Endothelial cell (in vitro differentiated cells): Measurements from ENCODE around the gene NT5C2. TPM values are rescaled to one million over a fixed set of nuclear protein-coding genes. Genes with fewer than 3 reads are reported as not detected.
"Not testable (repeated sequence)": the region's sequence is repeated elsewhere in the genome, so short reads cannot be mapped to it uniquely, and the experiment has no call there.

Experiments used
- DNase-seq: peaks from one replicate; pipeline ENCODE4 v3.0.0; 2021; ENCODE audit warnings: low spot score
- H3K27ac Mint-ChIP-seq: one replicate; pipeline ENCODE4 v1.8.0; 2021; ENCODE audit warnings: mixed read lengths, inconsistent platforms; ENCODE audit not compliant: unreplicated experiment
- H3K27me3 Mint-ChIP-seq: one replicate; pipeline ENCODE4 v1.8.0; 2021; ENCODE audit warnings: mild to moderate bottlenecking, moderate library complexity, mixed read lengths, inconsistent platforms; ENCODE audit not compliant: unreplicated experiment
- H3K36me3 Mint-ChIP-seq: one replicate; pipeline ENCODE4 v1.8.0; 2021; ENCODE audit warnings: mild to moderate bottlenecking, low read depth, mixed read lengths, inconsistent platforms; ENCODE audit not compliant: unreplicated experiment
- H3K4me1 Mint-ChIP-seq: one replicate; pipeline ENCODE4 v1.8.0; 2021; ENCODE audit warnings: mild to moderate bottlenecking, mixed read lengths, inconsistent platforms; ENCODE audit not compliant: unreplicated experiment
- H3K4me3 Mint-ChIP-seq: one replicate; pipeline ENCODE4 v1.8.0; 2021; ENCODE audit warnings: mild to moderate bottlenecking, mixed read lengths, inconsistent platforms; ENCODE audit not compliant: unreplicated experiment
- H3K9me3 Mint-ChIP-seq: one replicate; pipeline ENCODE4 v1.8.0; 2021; ENCODE audit warnings: mixed read lengths, inconsistent platforms; ENCODE audit not compliant: unreplicated experiment
- CTCF ChIP-seq: fragments of 200-600 bp; sonication (generic); IDR thresholded peaks from one replicate; pipeline ENCODE4 v1.5.0; 2021; ENCODE audit warnings: antibody characterized with exemption; ENCODE audit not compliant: unreplicated experiment
- total RNA-seq: library from RNA; stranded (reverse); fragmentation: NEBNext Ultra II Directional; extraction: Animal tissue kit (Norgen Biotek cat#: 25700); gene quantifications from one replicate; pipeline ENCODE4 v1.2.1, GENCODE V29; 2021; ENCODE audit not compliant: unreplicated experiment

Gene NT5C2
- total RNA-seq, 1 donor from 2014 or later, result 88.2 TPM

GRCh38 chr10:103175580-103176285 lies 17.3 kb downstream of the NT5C2 start:
- TF ChIP-seq CTCF, result no peak
- H3K9me3 Mint-ChIP-seq, result no peaks in the 10 kb centered on the region
- no peak for DNase-seq
- peaks cover 12% of the 10 kb centered on the region for H3K4me1 Mint-ChIP-seq
- peaks cover 16% of the 10 kb centered on the region for H3K36me3 Mint-ChIP-seq
- peak overlapping the region; percentile 51 for H3K27ac Mint-ChIP-seq
- H3K4me3 Mint-ChIP-seq, result no peak overlapping the region
- peaks cover 4% of the 10 kb centered on the region for H3K27me3 Mint-ChIP-seq

GRCh38 chr10:103174324-103174723 lies 18.7 kb downstream of the NT5C2 start:
- not testable (repeated sequence) for H3K27me3 Mint-ChIP-seq, H3K27ac Mint-ChIP-seq, H3K9me3 Mint-ChIP-seq, DNase-seq, H3K4me3 Mint-ChIP-seq
- Mint-ChIP-seq H3K36me3 (peaks cover 16% of the 10 kb centered on the region), H3K4me1 (peaks cover 11% of the 10 kb centered on the region)

GRCh38 chr10:103171278-103171677 lies 21.8 kb downstream of the NT5C2 start:
- Mint-ChIP-seq H3K27me3 (peaks cover 4% of the 10 kb centered on the region), H3K4me3 (peak overlapping the region; percentile 16), H3K4me1 (peaks cover 6% of the 10 kb centered on the region), H3K9me3 (no peaks in the 10 kb centered on the region), H3K27ac (peak overlapping the region; percentile 50), H3K36me3 (peaks cover 14% of the 10 kb centered on the region)
- no peak for DNase-seq
- TF ChIP-seq CTCF, result no peak

- H3K36me3 Mint-ChIP-seq, result peaks cover 13% of the 10 kb centered on the region
- no peak for TF ChIP-seq CTCF
- H3K4me1 Mint-ChIP-seq, result peaks cover 3% of the 10 kb centered on the region
- H3K9me3 Mint-ChIP-seq, result no peaks in the 10 kb centered on the region
- H3K4me3 Mint-ChIP-seq, result no peak overlapping the region
- no peak for DNase-seq
- peaks cover 2% of the 10 kb centered on the region for H3K27me3 Mint-ChIP-seq
- H3K27ac Mint-ChIP-seq, result no peak overlapping the region
Measured at GRCh38 chr10:103168438-103168837, 24.6 kb downstream of the NT5C2 start.

GRCh38 chr10:103167554-103167953 lies 25.5 kb downstream of the NT5C2 start:
- H3K27ac Mint-ChIP-seq, H3K27me3 Mint-ChIP-seq, H3K4me3 Mint-ChIP-seq, DNase-seq, H3K4me1 Mint-ChIP-seq, H3K9me3 Mint-ChIP-seq: not testable (repeated sequence)
- peaks cover 13% of the 10 kb centered on the region for H3K36me3 Mint-ChIP-seq

- DNase-seq, result no peak
- no peak for TF ChIP-seq CTCF
- H3K27ac Mint-ChIP-seq, result no peak overlapping the region
- peaks cover 2% of the 10 kb centered on the region for H3K27me3 Mint-ChIP-seq
- no peak overlapping the region for H3K4me3 Mint-ChIP-seq
- peaks cover 13% of the 10 kb centered on the region for H3K36me3 Mint-ChIP-seq
- H3K9me3 Mint-ChIP-seq, result no peaks in the 10 kb centered on the region
- H3K4me1 Mint-ChIP-seq, result peaks cover 3% of the 10 kb centered on the region
Measured at GRCh38 chr10:103166523-103166922, 26.5 kb downstream of the NT5C2 start.

- H3K27me3 Mint-ChIP-seq, H3K9me3 Mint-ChIP-seq, H3K27ac Mint-ChIP-seq, DNase-seq, H3K4me3 Mint-ChIP-seq, H3K4me1 Mint-ChIP-seq: not testable (repeated sequence)
- peaks cover 15% of the 10 kb centered on the region for H3K36me3 Mint-ChIP-seq
Measured at GRCh38 chr10:103163766-103164403, 29.2 kb downstream of the NT5C2 start.
